Measurements from ENCODE around the gene CLDN16. TPM values are rescaled to one million over a fixed set of nuclear protein-coding genes. Genes with fewer than 3 reads are reported as not detected.

Gene CLDN16
- polyA plus RNA-seq, 2 of the 4 experiments (the other 2 are of a cell fraction): 0.21 to 0.66 TPM

Other genes starting within 250 kb of the CLDN16 start
- gene CLDN1, start 65.7 kb upstream of the CLDN16 start, polyA plus RNA-seq (2011; rRNA removed): 97.0 and 142 TPM in 2 replicates
- 33.7 to 48.0 TPM (median 33.9 TPM) in 3 replicates for gene CLDN1, start 65.7 kb upstream of the CLDN16 start, polyA plus RNA-seq (2017; fragmentation: RNase III; extraction: RNeasy Plus Mini Kit Qiagen cat#74134 plus additional on column Dnase treatment)
- gene TMEM207, start 61.7 kb downstream of the CLDN16 start, polyA plus RNA-seq (2011; rRNA removed): not detected in 2 replicates
- gene TMEM207, start 61.7 kb downstream of the CLDN16 start, polyA plus RNA-seq (2017; fragmentation: RNase III; extraction: RNeasy Plus Mini Kit Qiagen cat#74134 plus additional on column Dnase treatment): not detected in 3 replicates
- 18.3 and 18.5 TPM in 2 replicates for gene IL1RAP, start 125.9 kb downstream of the CLDN16 start, polyA plus RNA-seq (2011; rRNA removed)
- 3.9 to 4.6 TPM (median 4.6 TPM) in 3 replicates for gene IL1RAP, start 125.9 kb downstream of the CLDN16 start, polyA plus RNA-seq (2017; fragmentation: RNase III; extraction: RNeasy Plus Mini Kit Qiagen cat#74134 plus additional on column Dnase treatment)